A549 (cell line): ENCODE results near the gene ENGASE. TPM values are rescaled to one million over a fixed set of nuclear protein-coding genes. Genes with fewer than 3 reads are reported as not detected.

ENCODE experiments used
- ATAC-seq, 2 experiments: fragments of 200-7000 bp in 1 of 2; fragments of >200 bp in 1 of 2; cut with Nextera tagmentation in 1 of 2; cut with Tn5 transposase in 1 of 2; 3 replicates each; pipeline versions ENCODE4 v1.8.0 to v1.9.1; 2018 to 2020; ENCODE audit warnings: mild to moderate bottlenecking in 1 of 2, moderate library complexity in 1 of 2
- CTCF ChIA-PET: fragments of 300-600 bp; sonication (Branson Sonifier 250); formaldehyde crosslinking; extraction: SDS; loops from one replicate; lab custom pipeline; 2021; ENCODE audit warnings: antibody characterized with exemption, inconsistent platforms; lab: Yijun Ruan, JAX
- POLR2A ChIA-PET: fragments of 350-600 bp; formaldehyde crosslinking; extraction: SDS; loops from one replicate; lab custom pipeline; 2021; ENCODE audit warnings: antibody characterized with exemption, inconsistent platforms; lab: Yijun Ruan, JAX
- DNase-seq, 2 experiments: peaks; one replicate each; pipeline versions ENCODE4 v3.0.0 to v3.0.0-alpha.2; 2011 to 2016; ENCODE audit warnings: low read depth in 1 of 2, low spot score in 1 of 2
- FAIRE-seq: peaks from 2 replicates; lab custom pipeline; 2011; peaks lifted over from hg19 to GRCh38; lab: Jason Lieb, UNC
- H3K27ac ChIP-seq, 2 experiments: fragments of >200 bp; sonication (Bioruptor Twin); formaldehyde crosslinking; 3 replicates each; pipeline ENCODE4 v1.5.1; 2016 to 2017
- H3K4me1 ChIP-seq: fragments of >200 bp; sonication (Bioruptor Twin); formaldehyde crosslinking; 3 replicates; pipeline ENCODE4 v1.6.1; 2016
- H3K4me2 ChIP-seq: fragments of >200 bp; sonication (Bioruptor Twin); formaldehyde crosslinking; 3 replicates; pipeline ENCODE4 v1.6.1; 2016
- H3K4me3 ChIP-seq: fragments of >200 bp; sonication (Bioruptor Twin); formaldehyde crosslinking; 3 replicates; pipeline ENCODE4 v1.5.1; 2016
- H3K9me3 ChIP-seq: fragments of >200 bp; sonication (Bioruptor Twin); formaldehyde crosslinking; 3 replicates; pipeline ENCODE4 v1.6.1; 2016
- CBX8 ChIP-seq: fragments of 200-600 bp; sonication (generic); IDR thresholded peaks from 2 replicates; pipeline ENCODE4 v1.6.1; 2016
- CHD4 ChIP-seq: fragments of 200-600 bp; sonication (generic); IDR thresholded peaks from 2 replicates; pipeline ENCODE4 v1.6.1; 2016; ENCODE audit warnings: antibody characterized with exemption, mild to moderate bottlenecking, borderline replicate concordance
- FOSB ChIP-seq: fragments of 250-450 bp; sonication (Bioruptor Pico); IDR thresholded peaks from 2 replicates; pipeline ENCODE4 v1.5.0; 2020; ENCODE audit warnings: mild to moderate bottlenecking, moderate library complexity
- FOXS1 ChIP-seq: fragments of 250-450 bp; sonication (Bioruptor Pico); IDR thresholded peaks from 2 replicates; pipeline ENCODE4 v1.5.0; 2020; ENCODE audit warnings: mild to moderate bottlenecking, moderate library complexity
- GATA3 ChIP-seq: IDR thresholded peaks from 2 replicates; pipeline ENCODE4 v1.6.1; 2012; ENCODE audit warnings: borderline replicate concordance
- HOXB13 ChIP-seq: fragments of 250-450 bp; sonication (Bioruptor Pico); IDR thresholded peaks from 2 replicates; pipeline ENCODE4 v1.5.0; 2020; ENCODE audit warnings: low read depth, mild to moderate bottlenecking, moderate library complexity
- NPAS2 ChIP-seq: fragments of 250-450 bp; sonication (Bioruptor Pico); IDR thresholded peaks from 2 replicates; pipeline ENCODE4 v1.8.0; 2022; ENCODE audit warnings: mild to moderate bottlenecking, moderate library complexity, borderline replicate concordance
- NR3C1 ChIP-seq: fragments of >200 bp; sonication (Bioruptor Twin); formaldehyde crosslinking; IDR thresholded peaks from 3 replicates; pipeline ENCODE4 v1.6.1; 2017
- RAD21 ChIP-seq, 2 experiments: fragments of >200 bp in 1 of 2; sonication (Bioruptor Twin) in 1 of 2; formaldehyde crosslinking in 1 of 2; IDR thresholded peaks in 1 of 2; conservative IDR thresholded peaks in 1 of 2; 2 replicates in 1 of 2; 3 replicates in 1 of 2; pipeline ENCODE4 v1.6.1; 2012 to 2018; ENCODE audit warnings: inconsistent platforms in 1 of 2
- SMC3 ChIP-seq: fragments of >200 bp; sonication (Bioruptor Twin); formaldehyde crosslinking; IDR thresholded peaks from 3 replicates; pipeline ENCODE4 v1.6.1; 2018; ENCODE audit warnings: inconsistent platforms
- ZC3H11A ChIP-seq: fragments of 450-650 bp; IDR thresholded peaks from 2 replicates; pipeline ENCODE4 v1.6.1; 2014; ENCODE audit warnings: antibody characterized with exemption, mild to moderate bottlenecking
- ZFP36 ChIP-seq: fragments of 450-650 bp; IDR thresholded peaks from 2 replicates; pipeline ENCODE4 v1.6.1; 2014; ENCODE audit warnings: borderline replicate concordance; ENCODE audit not compliant: partially characterized antibody
- WGBS: methylation state at CpG from one replicate; pipeline ENCODE4 v1.1.6; 2017; ENCODE audit errors: missing lambda C conversion rate; 5-methylcytosine and 5-hydroxymethylcytosine counted together
- polyA plus RNA-seq, 4 experiments: library from polyadenylated mRNA; depleted of rRNA in 3 of 4; stranded (reverse); fragments of >200 nt; fragmentation: RNase III in 1 of 4; extraction: RNeasy Plus Mini Kit Qiagen cat#74134 plus additional on column Dnase treatment in 1 of 4; gene quantifications; 2 replicates in 3 of 4; 3 replicates in 1 of 4; pipeline ENCODE4 v1.2.3, GENCODE V29; 2011 to 2017
- TF ChIP-seq, protein P1 (sequence below): fragments of >200 bp; sonication (Bioruptor Twin); formaldehyde crosslinking; IDR thresholded peaks from 2 replicates; pipeline ENCODE4 v1.6.1; 2016
- TF ChIP-seq, protein P2 (sequence below): fragments of >200 bp; sonication (Bioruptor Twin); formaldehyde crosslinking; IDR thresholded peaks from 3 replicates; pipeline ENCODE4 v1.6.1; 2016
- TF ChIP-seq, protein P3 (sequence below): IDR thresholded peaks from 2 replicates; pipeline ENCODE4 v1.6.1; 2012; ENCODE audit warnings: low read depth, borderline replicate concordance
- TF ChIP-seq, protein P4 (sequence below): fragments of >200 bp; sonication (Bioruptor Twin); formaldehyde crosslinking; IDR thresholded peaks from 3 replicates; pipeline ENCODE4 v1.5.1; 2016

ENGASE gene
- polyA plus RNA-seq, 2 of the 4 experiments (the other 2 are of a cell fraction) = 13.4 to 41.7 TPM

DNA sequence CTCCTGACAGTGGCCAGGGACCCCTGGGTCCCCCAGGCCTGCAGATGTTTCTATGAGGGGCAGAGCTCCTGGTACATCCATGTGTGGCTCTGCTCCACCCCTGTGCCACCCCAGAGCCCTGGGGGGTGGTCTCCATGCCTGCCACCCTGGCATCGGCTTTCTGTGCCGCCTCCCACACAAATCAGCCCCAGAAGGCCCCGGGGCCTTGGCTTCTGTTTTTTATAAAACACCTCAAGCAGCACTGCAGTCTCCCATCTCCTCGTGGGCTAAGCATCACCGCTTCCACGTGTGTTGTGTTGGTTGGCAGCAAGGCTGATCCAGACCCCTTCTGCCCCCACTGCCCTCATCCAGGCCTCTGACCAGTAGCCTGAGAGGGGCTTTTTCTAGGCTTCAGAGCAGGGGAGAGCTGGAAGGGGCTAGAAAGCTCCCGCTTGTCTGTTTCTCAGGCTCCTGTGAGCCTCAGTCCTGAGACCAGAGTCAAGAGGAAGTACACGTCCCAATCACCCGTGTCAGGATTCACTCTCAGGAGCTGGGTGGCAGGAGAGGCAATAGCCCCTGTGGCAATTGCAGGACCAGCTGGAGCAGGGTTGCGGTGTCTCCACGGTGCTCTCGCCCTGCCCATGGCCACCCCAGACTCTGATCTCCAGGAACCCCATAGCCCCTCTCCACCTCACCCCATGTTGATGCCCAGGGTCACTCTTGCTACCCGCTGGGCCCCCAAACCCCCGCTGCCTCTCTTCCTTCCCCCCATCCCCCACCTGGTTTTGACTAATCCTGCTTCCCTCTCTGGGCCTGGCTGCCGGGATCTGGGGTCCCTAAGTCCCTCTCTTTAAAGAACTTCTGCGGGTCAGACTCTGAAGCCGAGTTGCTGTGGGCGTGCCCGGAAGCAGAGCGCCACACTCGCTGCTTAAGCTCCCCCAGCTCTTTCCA is 25.5 kb upstream of the ENGASE start:
- TF ChIP-seq CHD4 (no peak), NR3C1 (no peak), GATA3 (no peak), ZC3H11A (no peak), CBX8 (no peak), SMC3 (no peak), NPAS2 (CRISPR knock-in tag) (no peak), ZFP36 (no peak)
- TF ChIP-seq, protein P1, sequence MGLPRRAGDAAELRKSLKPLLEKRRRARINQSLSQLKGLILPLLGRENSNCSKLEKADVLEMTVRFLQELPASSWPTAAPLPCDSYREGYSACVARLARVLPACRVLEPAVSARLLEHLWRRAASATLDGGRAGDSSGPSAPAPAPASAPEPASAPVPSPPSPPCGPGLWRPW = no peak
- TF ChIP-seq, protein P2, sequence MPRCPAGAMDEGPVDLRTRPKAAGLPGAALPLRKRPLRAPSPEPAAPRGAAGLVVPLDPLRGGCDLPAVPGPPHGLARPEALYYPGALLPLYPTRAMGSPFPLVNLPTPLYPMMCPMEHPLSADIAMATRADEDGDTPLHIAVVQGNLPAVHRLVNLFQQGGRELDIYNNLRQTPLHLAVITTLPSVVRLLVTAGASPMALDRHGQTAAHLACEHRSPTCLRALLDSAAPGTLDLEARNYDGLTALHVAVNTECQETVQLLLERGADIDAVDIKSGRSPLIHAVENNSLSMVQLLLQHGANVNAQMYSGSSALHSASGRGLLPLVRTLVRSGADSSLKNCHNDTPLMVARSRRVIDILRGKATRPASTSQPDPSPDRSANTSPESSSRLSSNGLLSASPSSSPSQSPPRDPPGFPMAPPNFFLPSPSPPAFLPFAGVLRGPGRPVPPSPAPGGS = no peak
- TF ChIP-seq, protein P3, sequence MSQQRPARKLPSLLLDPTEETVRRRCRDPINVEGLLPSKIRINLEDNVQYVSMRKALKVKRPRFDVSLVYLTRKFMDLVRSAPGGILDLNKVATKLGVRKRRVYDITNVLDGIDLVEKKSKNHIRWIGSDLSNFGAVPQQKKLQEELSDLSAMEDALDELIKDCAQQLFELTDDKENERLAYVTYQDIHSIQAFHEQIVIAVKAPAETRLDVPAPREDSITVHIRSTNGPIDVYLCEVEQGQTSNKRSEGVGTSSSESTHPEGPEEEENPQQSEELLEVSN = no peak
- TF ChIP-seq, all 56 proteins: peak for 0
- ChIA-PET POLR2A (interaction anchor here (1.1 kb wide), 1 partner anchor 39 kb away, joined by 3 read pairs; the partner anchor contains the start of gene CANT1), CTCF (interaction anchor here (0.7 to 11.9 kb wide), 18 partner anchors 8 to 660 kb away, joined by 3 to 289 read pairs (median 4); partner anchors contain the start of gene ENGASE)
- Histone ChIP-seq H3K9me3 (peaks cover 8% of the 10 kb centered on the region; the same call in 1 of the 3 replicates), H3K4me2 (no peak overlapping the region), H3K4me3 (no peak overlapping the region), H3K4me1 (no peaks in the 10 kb centered on the region), H3K27ac (no peak overlapping the region)
- no peak for FAIRE-seq
- DNase-seq = no peak
- ATAC-seq = no peak
- WGBS = 77% methylated on average over 20 of the region's 21 CpGs

DNA sequence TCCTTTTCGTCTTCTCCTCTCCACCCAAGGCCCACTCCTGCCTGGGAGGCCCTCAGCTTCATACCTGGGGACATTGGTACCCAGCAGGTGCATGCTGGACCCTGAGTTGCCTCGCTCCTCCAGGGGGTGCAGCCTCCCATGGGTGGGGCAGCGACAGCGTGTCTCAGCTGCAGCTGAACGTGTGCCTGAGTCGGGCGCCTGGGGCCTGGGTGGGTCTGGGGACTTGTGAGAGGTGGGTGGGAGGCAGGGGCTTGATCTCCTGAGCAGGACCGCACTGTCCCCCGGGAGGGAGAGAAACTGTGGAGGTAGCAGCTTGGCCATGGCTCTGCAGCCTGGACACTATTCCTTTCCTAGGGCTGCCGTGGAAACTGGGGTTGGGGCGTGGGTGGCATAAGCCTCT is 24.8 kb upstream of the ENGASE start:
- DNase-seq (no peak), FAIRE-seq (no peak), ATAC-seq (no peak)
- 73% methylated on average over 7 of the region's 11 CpGs for WGBS
- POLR2A ChIA-PET = interaction anchor here (1.1 kb wide), 1 partner anchor 40 kb away, joined by 3 read pairs; the partner anchor contains the start of gene CANT1
- CTCF ChIA-PET = interaction anchor here (0.7 to 11.9 kb wide), 15 partner anchors 8 to 351 kb away, joined by 3 to 289 read pairs (median 5); no protein-coding TSS in a partner anchor
- H3K4me3 ChIP-seq = no peak overlapping the region
- TF ChIP-seq GATA3 = no peak
- no peak for TF ChIP-seq FOSB (CRISPR knock-in tag)
- TF ChIP-seq NPAS2 (CRISPR knock-in tag) = no peak
- TF ChIP-seq, protein P2 = no peak
- no peak for TF ChIP-seq FOXS1 (CRISPR knock-in tag)
- TF ChIP-seq SMC3 = no peak
- TF ChIP-seq RAD21 (conservative IDR thresholded peaks at IDR 0.05 in 1 of 2, IDR thresholded peaks at IDR 0.05 in 1 of 2) = no peak
- TF ChIP-seq HOXB13 (CRISPR knock-in tag) = no peak
- TF ChIP-seq, protein P4, sequence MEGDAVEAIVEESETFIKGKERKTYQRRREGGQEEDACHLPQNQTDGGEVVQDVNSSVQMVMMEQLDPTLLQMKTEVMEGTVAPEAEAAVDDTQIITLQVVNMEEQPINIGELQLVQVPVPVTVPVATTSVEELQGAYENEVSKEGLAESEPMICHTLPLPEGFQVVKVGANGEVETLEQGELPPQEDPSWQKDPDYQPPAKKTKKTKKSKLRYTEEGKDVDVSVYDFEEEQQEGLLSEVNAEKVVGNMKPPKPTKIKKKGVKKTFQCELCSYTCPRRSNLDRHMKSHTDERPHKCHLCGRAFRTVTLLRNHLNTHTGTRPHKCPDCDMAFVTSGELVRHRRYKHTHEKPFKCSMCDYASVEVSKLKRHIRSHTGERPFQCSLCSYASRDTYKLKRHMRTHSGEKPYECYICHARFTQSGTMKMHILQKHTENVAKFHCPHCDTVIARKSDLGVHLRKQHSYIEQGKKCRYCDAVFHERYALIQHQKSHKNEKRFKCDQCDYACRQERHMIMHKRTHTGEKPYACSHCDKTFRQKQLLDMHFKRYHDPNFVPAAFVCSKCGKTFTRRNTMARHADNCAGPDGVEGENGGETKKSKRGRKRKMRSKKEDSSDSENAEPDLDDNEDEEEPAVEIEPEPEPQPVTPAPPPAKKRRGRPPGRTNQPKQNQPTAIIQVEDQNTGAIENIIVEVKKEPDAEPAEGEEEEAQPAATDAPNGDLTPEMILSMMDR = no peak
- H3K4me1 ChIP-seq = no peaks in the 10 kb centered on the region
- no peak overlapping the region for H3K27ac ChIP-seq
- peaks cover 14% of the 10 kb centered on the region; the same call in 2 of the 3 replicates for H3K9me3 ChIP-seq
- no peak overlapping the region for H3K4me2 ChIP-seq
